Kidney (tissue), 14 donors: ENCODE data around the gene ITPKB. TPM values are rescaled to one million over a fixed set of nuclear protein-coding genes. Genes with fewer than 3 reads are reported as not detected.

ENCODE experiments used
- DNase-seq, 5 donors: peaks; one replicate each; pipeline ENCODE4 v3.0.0-alpha.2; 2013 to 2020
- FAIRE-seq: peaks from 2 replicates; lab custom pipeline; 2012; peaks lifted over from hg19 to GRCh38; lab: Jason Lieb, UNC
- H3K27ac ChIP-seq, 2 donors: one replicate each; pipeline ENCODE4 v1.7.0; 2013; ENCODE audit warnings: low read depth in 2 of 2, low read length in 2 of 2, inconsistent platforms in 1 of 2
- H3K27me3 ChIP-seq: one replicate; pipeline ENCODE4 v1.7.1; 2013; ENCODE audit warnings: low read length, inconsistent platforms; ENCODE audit not compliant: control insufficient read depth, insufficient read depth
- H3K36me3 ChIP-seq, 3 donors: one replicate each; pipeline versions ENCODE4 v1.7.0 to v1.7.1; 2013; ENCODE audit warnings: low read length in 3 of 3, control low read depth in 1 of 3, inconsistent platforms in 1 of 3; ENCODE audit not compliant: insufficient read depth in 3 of 3, control insufficient read depth in 2 of 3
- H3K4me1 ChIP-seq, 3 donors: one replicate each; pipeline versions ENCODE4 v1.7.0 to v1.7.1; 2013; ENCODE audit warnings: low read length in 3 of 3, inconsistent platforms in 1 of 3, low read depth in 1 of 3; ENCODE audit not compliant: control insufficient read depth in 2 of 3, insufficient read depth in 2 of 3
- H3K4me3 ChIP-seq, 3 donors: one replicate each; pipeline versions ENCODE4 v1.7.0 to v1.8.1; 2013; ENCODE audit warnings: low read length in 3 of 3, control low read depth in 1 of 3, inconsistent platforms in 1 of 3
- H3K9ac ChIP-seq, 3 donors: one replicate each; pipeline versions ENCODE4 v1.7.0 to v1.7.1; 2013; ENCODE audit warnings: low read length in 3 of 3, control low read depth in 1 of 3, inconsistent platforms in 1 of 3
- H3K9me3 ChIP-seq, 3 donors: one replicate each; pipeline versions ENCODE4 v1.7.0 to v1.7.1; 2013; ENCODE audit warnings: low read length in 3 of 3, control low read depth in 1 of 3, inconsistent platforms in 1 of 3; ENCODE audit not compliant: control insufficient read depth in 2 of 3, insufficient read depth in 1 of 3
- CTCF ChIP-seq: IDR thresholded peaks from 3 replicates; pipeline ENCODE4 v1.5.1; 2012; ENCODE audit warnings: mild to moderate bottlenecking, moderate library complexity, borderline replicate concordance; ENCODE audit not compliant: insufficient read depth; ENCODE audit errors: extremely low read depth
- intact Hi-C: fragments of 100-400 bp; cut with DNase I; formaldehyde crosslinking; loops from one replicate; pipeline ENCODE4 v1.11.1; 2022
- polyA plus RNA-seq: library from polyadenylated mRNA; stranded (reverse); fragments of 350-450 nt; fragmentation: Illumina TruSeq; extraction: RNeasy Lipid Tissue Mini Kit (QIAGEN cat#74804); gene quantifications from one replicate; pipeline ENCODE4 v1.2.3, GENCODE V29; 2014; ENCODE audit warnings: low read depth, low replicate concordance; ENCODE audit not compliant: insufficient read depth
- total RNA-seq: library from RNA; stranded (reverse); fragmentation: NEBNext Ultra II Directional; extraction: Animal tissue kit (Norgen Biotek cat#: 25700); gene quantifications from one replicate; pipeline ENCODE4 v1.2.1, GENCODE V29; 2021
- donor health status: control.
- donor health status: control.
- donor health status: control.
- donor health status: control.
- donor health status: control.
- donor health status: DM: yes; HTN: yes; CAD: no.
- donor health status: Normal renal cell carcinoma (clear cell type).

The ITPKB gene
- total and polyA plus RNA-seq, 2 donors from 2014 or later, result 20.2 to 39.3 TPM

GRCh38 chr1:226628612-226629155 lies 110.4 kb downstream of the ITPKB start:
- H3K27me3 ChIP-seq, result no peaks in the 10 kb centered on the region
- no peaks in the 10 kb centered on the region for H3K4me1 ChIP-seq
- DNase-seq (peak in 4 of 5 donors; percentile 20 to 65 (median 44)), FAIRE-seq (no peak)
- H3K36me3 ChIP-seq, result no peaks in the 10 kb centered on the region
- H3K27ac ChIP-seq, result no peak overlapping the region
- H3K9ac ChIP-seq, result no peak overlapping the region
- no peaks in the 10 kb centered on the region for H3K9me3 ChIP-seq
- intact Hi-C loops, result no loop called here
- H3K4me3 ChIP-seq, result no peak overlapping the region
- no peak for TF ChIP-seq CTCF

- DNase-seq (peak in 2 of 5 donors; percentile 24 to 62), FAIRE-seq (no peak)
- Histone ChIP-seq H3K9me3 (no peaks in the 10 kb centered on the region), H3K27ac (no peak overlapping the region), H3K4me3 (no peak overlapping the region), H3K27me3 (no peaks in the 10 kb centered on the region), H3K4me1 (no peaks in the 10 kb centered on the region), H3K36me3 (no peaks in the 10 kb centered on the region), H3K9ac (no peak overlapping the region)
- intact Hi-C loops, result no loop called here
- no peak for TF ChIP-seq CTCF
These were observed 111.0 kb downstream of the ITPKB start for GRCh38 chr1:226627924-226628611.

GRCh38 chr1:226627050-226627755 lies 111.9 kb downstream of the ITPKB start:
- H3K36me3 ChIP-seq, result no peaks in the 10 kb centered on the region
- intact Hi-C loops, result no loop called here

More at GRCh38 chr1:226627050-226627755, 111.9 kb downstream of the ITPKB start:
- no peaks in the 10 kb centered on the region for H3K4me1 ChIP-seq
- no peak overlapping the region for H3K9ac ChIP-seq
- no peak for TF ChIP-seq CTCF
- H3K27me3 ChIP-seq, result no peaks in the 10 kb centered on the region
- DNase-seq (peak in 1 of 5 donors; percentile 17), FAIRE-seq (no peak)
- H3K27ac ChIP-seq, result no peak overlapping the region
- H3K4me3 ChIP-seq, result no peak overlapping the region
- peaks cover 0 to 2% (median 0%) of the 10 kb centered on the region in 3 donors for H3K9me3 ChIP-seq
